Measurements from ENCODE around the gene THOC5. TPM values are rescaled to one million over a fixed set of nuclear protein-coding genes. Genes with fewer than 3 reads are reported as not detected.
A peak's percentile ranks its signal among the peaks of the same experiment; 100 is the strongest.

The THOC5 gene
- total and polyA plus RNA-seq, 4 donors, result 21.0 to 51.8 (median 27.9) TPM

DNA sequence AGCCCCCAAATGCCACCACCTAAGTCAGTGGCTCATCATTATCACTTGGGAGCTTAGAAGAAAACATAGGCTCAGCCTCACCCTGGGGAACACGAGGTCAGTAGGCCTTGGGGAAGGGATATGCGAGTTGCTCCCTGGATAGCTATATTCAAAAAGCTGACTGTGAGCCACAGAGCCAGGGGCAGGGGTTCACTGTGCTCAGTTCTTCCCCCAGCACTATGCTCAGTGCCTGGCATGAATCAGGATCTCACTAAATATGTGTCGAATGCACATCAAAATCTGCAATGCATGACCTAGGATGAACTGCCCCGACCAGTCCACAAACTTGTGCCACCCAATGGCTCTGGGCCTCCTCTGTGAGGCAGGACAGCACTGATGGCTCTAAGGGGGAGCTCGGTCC lies 35.1 kb downstream of the THOC5 start:
- H3K27me3 ChIP-seq (ENCODE audit: control insufficient read depth in 3 of 3, insufficient read depth in 3 of 3, low read length in 2 of 3), result no peaks in the 10 kb centered on the region
- H3K9me3 ChIP-seq (ENCODE audit: control insufficient read depth in 4 of 4, insufficient read depth in 3 of 4, low read length in 3 of 4), result no peaks in the 10 kb centered on the region
- no peak for ATAC-seq (ENCODE audit: insufficient read depth, low FRiP score)
- H3K27ac ChIP-seq (ENCODE audit: low read depth in 1 of 2, low read length in 1 of 2), result peak overlapping the region in 1 of 2 donors; percentile 0
- DNase-seq, result no peak
- 96 to 97% methylated on average over 5 of the region's 5 CpGs for WGBS, 2 donors
- peaks cover 24 to 56% (median 43%) of the 10 kb centered on the region in 4 donors for H3K36me3 ChIP-seq (ENCODE audit: control insufficient read depth in 4 of 4, insufficient read depth in 4 of 4, low read length in 4 of 4)
- TF ChIP-seq, protein P1, sequence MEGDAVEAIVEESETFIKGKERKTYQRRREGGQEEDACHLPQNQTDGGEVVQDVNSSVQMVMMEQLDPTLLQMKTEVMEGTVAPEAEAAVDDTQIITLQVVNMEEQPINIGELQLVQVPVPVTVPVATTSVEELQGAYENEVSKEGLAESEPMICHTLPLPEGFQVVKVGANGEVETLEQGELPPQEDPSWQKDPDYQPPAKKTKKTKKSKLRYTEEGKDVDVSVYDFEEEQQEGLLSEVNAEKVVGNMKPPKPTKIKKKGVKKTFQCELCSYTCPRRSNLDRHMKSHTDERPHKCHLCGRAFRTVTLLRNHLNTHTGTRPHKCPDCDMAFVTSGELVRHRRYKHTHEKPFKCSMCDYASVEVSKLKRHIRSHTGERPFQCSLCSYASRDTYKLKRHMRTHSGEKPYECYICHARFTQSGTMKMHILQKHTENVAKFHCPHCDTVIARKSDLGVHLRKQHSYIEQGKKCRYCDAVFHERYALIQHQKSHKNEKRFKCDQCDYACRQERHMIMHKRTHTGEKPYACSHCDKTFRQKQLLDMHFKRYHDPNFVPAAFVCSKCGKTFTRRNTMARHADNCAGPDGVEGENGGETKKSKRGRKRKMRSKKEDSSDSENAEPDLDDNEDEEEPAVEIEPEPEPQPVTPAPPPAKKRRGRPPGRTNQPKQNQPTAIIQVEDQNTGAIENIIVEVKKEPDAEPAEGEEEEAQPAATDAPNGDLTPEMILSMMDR (IDR thresholded peaks at IDR 0.05; ENCODE audit: control extremely low read depth, extremely low read depth), result no peak
- no peaks in the 10 kb centered on the region for H3K4me1 ChIP-seq (ENCODE audit: control insufficient read depth in 5 of 5, insufficient read depth in 5 of 5, low read length in 5 of 5)
- no peak overlapping the region for H3K9ac ChIP-seq (ENCODE audit: insufficient read depth in 1 of 2, low read length in 2 of 2)
- H3K4me3 ChIP-seq, result no peak overlapping the region

DNA sequence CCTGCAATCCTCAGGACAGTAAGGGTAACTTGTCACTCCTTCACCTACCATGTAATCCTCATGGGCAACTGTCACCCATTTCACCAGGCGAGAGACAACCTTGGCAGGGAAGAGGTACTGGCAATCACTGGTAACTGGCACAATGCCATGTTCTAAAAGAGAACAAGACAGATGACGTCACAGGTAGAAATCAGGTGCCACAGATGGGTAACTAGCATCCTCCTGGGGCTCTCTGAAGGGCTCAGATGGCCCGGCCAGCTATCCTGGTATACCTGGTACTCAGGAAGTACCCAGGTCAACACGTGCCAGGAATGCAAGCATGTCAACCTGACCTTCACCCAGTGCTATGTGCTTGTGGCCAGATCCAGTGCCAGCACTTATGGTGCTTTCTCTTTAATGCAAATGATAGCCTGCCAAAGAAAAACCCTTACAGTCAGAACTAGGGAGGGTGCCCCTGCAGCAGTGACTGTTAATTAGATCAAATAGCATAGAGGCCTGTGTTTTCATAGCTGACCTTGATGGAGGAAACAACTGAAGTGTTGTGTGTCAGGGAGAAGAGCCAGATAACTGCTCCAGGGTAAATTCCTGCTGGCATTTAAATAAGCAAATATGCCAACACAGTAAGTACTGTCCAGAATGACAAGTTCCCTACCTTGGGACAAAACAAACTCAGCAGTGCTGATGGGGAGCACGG lies 36.2 kb downstream of the THOC5 start:
- Histone ChIP-seq H3K4me1 (ENCODE audit: control insufficient read depth in 5 of 5, insufficient read depth in 5 of 5, low read length in 5 of 5) (no peaks in the 10 kb centered on the region), H3K36me3 (ENCODE audit: control insufficient read depth in 4 of 4, insufficient read depth in 4 of 4, low read length in 4 of 4) (peaks cover 24 to 59% (median 43%) of the 10 kb centered on the region in 4 donors), H3K27me3 (ENCODE audit: control insufficient read depth in 3 of 3, insufficient read depth in 3 of 3, low read length in 2 of 3) (no peaks in the 10 kb centered on the region), H3K9ac (ENCODE audit: insufficient read depth in 1 of 2, low read length in 2 of 2) (no peak overlapping the region), H3K4me3 (no peak overlapping the region), H3K9me3 (ENCODE audit: control insufficient read depth in 4 of 4, insufficient read depth in 3 of 4, low read length in 3 of 4) (no peaks in the 10 kb centered on the region), H3K27ac (ENCODE audit: low read depth in 1 of 2, low read length in 1 of 2) (no peak overlapping the region)
- TF ChIP-seq, protein P1 (IDR thresholded peaks at IDR 0.05; ENCODE audit: control extremely low read depth, extremely low read depth), result no peak
- 71 to 80% methylated on average over 5 of the region's 5 CpGs for WGBS, 2 donors
- no peak for DNase-seq
- ATAC-seq (ENCODE audit: insufficient read depth, low FRiP score), result no peak

DNA sequence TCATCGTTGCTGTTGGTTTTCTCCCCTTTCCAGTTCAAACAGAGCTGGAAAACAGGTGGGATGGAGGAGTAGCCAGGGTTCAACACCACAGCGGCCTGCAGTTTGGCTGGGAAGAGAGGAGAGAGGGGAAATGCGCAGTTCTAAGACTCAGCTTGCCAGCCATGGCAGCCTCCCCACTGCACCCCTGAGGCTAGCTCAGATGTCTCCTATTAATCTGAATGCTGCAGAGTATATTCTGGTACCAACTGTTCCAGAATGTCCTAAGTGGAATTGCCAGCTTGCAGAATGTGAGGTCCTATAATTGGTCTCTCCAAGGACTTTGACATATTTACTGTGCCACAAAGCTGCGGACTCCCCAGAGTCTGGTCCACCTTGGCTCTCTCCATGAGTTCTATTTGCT lies 41.5 kb downstream of the THOC5 start:
- no peaks in the 10 kb centered on the region for H3K9me3 ChIP-seq (ENCODE audit: control insufficient read depth in 4 of 4, insufficient read depth in 3 of 4, low read length in 3 of 4)
- TF ChIP-seq, protein P1 (IDR thresholded peaks at IDR 0.05; ENCODE audit: control extremely low read depth, extremely low read depth), result no peak
- H3K27me3 ChIP-seq (ENCODE audit: control insufficient read depth in 3 of 3, insufficient read depth in 3 of 3, low read length in 2 of 3), result no peaks in the 10 kb centered on the region
- peaks cover 29 to 60% (median 43%) of the 10 kb centered on the region in 4 donors for H3K36me3 ChIP-seq (ENCODE audit: control insufficient read depth in 4 of 4, insufficient read depth in 4 of 4, low read length in 4 of 4)
- no peak for DNase-seq
- 85 to 91% methylated on average over 4 of the region's 4 CpGs for WGBS, 2 donors
- H3K4me3 ChIP-seq, result no peak overlapping the region
- no peak for ATAC-seq (ENCODE audit: insufficient read depth, low FRiP score)
- H3K4me1 ChIP-seq (ENCODE audit: control insufficient read depth in 5 of 5, insufficient read depth in 5 of 5, low read length in 5 of 5), result no peaks in the 10 kb centered on the region
- H3K9ac ChIP-seq (ENCODE audit: insufficient read depth in 1 of 2, low read length in 2 of 2), result no peak overlapping the region
- no peak overlapping the region for H3K27ac ChIP-seq (ENCODE audit: low read depth in 1 of 2, low read length in 1 of 2)

All from lung (tissue), 12 donors.